ENCODE data around the gene MARK3. TPM values are rescaled to one million over a fixed set of nuclear protein-coding genes. Genes with fewer than 3 reads are reported as not detected.
A peak's percentile ranks its signal among the peaks of the same experiment; 100 is the strongest.

Gene MARK3
- total RNA-seq, 1 donor from 2014 or later: 124 TPM

DNA sequence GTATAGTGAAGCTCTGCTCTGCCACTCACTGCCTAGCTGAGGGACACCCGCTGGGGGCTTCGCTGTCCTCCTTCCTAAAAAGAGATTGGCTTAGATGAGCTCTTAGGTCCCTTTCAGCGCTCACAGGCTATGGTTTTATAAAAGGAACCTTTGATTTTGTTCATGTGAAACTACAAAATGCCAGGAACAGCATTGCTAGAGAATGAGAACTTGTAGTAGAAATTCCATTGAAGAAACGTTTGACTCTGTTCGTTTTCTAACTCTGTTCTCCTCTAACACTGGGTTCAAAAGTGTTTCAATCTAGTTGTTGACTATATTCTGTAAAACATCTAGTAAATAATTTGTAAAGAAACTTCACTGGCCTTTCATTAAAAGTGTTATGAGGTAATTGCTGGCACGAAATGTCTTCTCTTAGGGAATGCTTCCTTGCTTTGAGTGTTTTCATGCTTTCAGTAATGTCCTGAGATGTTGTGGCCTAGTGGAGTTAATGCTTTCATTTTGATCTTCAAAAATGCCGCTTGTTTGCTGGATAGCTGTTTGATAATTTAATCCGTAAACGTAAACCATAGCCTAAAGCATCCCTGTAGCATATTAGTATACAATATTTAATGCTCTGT lies 1.6 kb downstream of the MARK3 start:
- H3K27me3 Mint-ChIP-seq (ENCODE audit: low read depth, unreplicated experiment): no peaks in the 10 kb centered on the region
- H3K9me3 Mint-ChIP-seq (ENCODE audit: unreplicated experiment): peaks cover 2% of the 10 kb centered on the region
- Histone ChIP-seq H4K20me1 (ENCODE audit: insufficient read depth, low read length) (peaks cover 56% of the 10 kb centered on the region), H2AFZ (ENCODE audit: low read depth, low read length) (no peak overlapping the region), H3K36me3 (ENCODE audit: insufficient read depth, low read length) (no peaks in the 10 kb centered on the region), H3K9me3 (ENCODE audit: insufficient read depth, low read depth, low read length) (no peaks in the 10 kb centered on the region), H3K27ac (ENCODE audit: low read depth, low read length) (peak overlapping the region; percentile 84), H3K4me1 (ENCODE audit: insufficient read depth, low read length) (peaks cover 16% of the 10 kb centered on the region), H3K9ac (ENCODE audit: low read length) (peak overlapping the region; percentile 91), H3K27me3 (ENCODE audit: insufficient read depth, low read length) (no peaks in the 10 kb centered on the region), H3K4me3 (ENCODE audit: insufficient read depth, low read depth, low read length) (peak overlapping the region; percentile 97), H3K79me2 (ENCODE audit: insufficient read depth, low read length) (peaks cover 63% of the 10 kb centered on the region), H3K4me2 (ENCODE audit: low read length) (peak overlapping the region; percentile 95)
- FAIRE-seq (no peak), DNase-seq (ENCODE audit: low read depth) (no peak)
- no peak for TF ChIP-seq EZH2 (IDR thresholded peaks at IDR 0.05; ENCODE audit: insufficient read depth, low read length)
- TF ChIP-seq, protein P1, sequence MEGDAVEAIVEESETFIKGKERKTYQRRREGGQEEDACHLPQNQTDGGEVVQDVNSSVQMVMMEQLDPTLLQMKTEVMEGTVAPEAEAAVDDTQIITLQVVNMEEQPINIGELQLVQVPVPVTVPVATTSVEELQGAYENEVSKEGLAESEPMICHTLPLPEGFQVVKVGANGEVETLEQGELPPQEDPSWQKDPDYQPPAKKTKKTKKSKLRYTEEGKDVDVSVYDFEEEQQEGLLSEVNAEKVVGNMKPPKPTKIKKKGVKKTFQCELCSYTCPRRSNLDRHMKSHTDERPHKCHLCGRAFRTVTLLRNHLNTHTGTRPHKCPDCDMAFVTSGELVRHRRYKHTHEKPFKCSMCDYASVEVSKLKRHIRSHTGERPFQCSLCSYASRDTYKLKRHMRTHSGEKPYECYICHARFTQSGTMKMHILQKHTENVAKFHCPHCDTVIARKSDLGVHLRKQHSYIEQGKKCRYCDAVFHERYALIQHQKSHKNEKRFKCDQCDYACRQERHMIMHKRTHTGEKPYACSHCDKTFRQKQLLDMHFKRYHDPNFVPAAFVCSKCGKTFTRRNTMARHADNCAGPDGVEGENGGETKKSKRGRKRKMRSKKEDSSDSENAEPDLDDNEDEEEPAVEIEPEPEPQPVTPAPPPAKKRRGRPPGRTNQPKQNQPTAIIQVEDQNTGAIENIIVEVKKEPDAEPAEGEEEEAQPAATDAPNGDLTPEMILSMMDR (IDR thresholded peaks at IDR 0.05; ENCODE audit: insufficient read depth, low read depth, low read length): no peak
- peaks cover 11% of the 10 kb centered on the region for H3K36me3 Mint-ChIP-seq (ENCODE audit: low read depth, unreplicated experiment)
- peak overlapping the region; percentile 98 for H3K27ac Mint-ChIP-seq (ENCODE audit: unreplicated experiment)
- peak overlapping the region; percentile 97 for H3K4me3 Mint-ChIP-seq (ENCODE audit: unreplicated experiment)
- H3K4me1 Mint-ChIP-seq (ENCODE audit: low read depth, unreplicated experiment): peaks cover 29% of the 10 kb centered on the region

DNA sequence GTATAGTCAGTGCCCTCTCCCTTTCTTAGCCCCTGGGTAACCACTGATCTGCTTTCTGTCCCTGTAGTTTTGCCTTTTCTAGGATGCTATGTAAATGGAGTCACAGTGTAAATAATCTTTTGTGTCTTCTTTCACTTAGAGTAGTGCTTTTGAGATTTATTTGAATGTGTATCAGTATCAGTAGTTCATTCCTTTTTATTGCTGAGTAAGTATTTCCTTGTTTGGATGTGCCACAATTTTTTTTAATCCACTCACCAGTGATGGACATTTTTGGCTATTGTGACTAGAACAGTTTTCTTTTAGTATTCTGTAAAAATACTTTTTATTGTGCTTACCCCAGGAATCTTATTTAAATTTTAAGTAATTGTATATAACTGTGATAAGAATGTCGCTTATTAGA lies 3.4 kb downstream of the MARK3 start:
- Mint-ChIP-seq H3K27me3 (ENCODE audit: low read depth, unreplicated experiment) (no peaks in the 10 kb centered on the region), H3K4me3 (ENCODE audit: unreplicated experiment) (peak overlapping the region; percentile 97), H3K4me1 (ENCODE audit: low read depth, unreplicated experiment) (peaks cover 31% of the 10 kb centered on the region), H3K9me3 (ENCODE audit: unreplicated experiment) (peaks cover 2% of the 10 kb centered on the region), H3K36me3 (ENCODE audit: low read depth, unreplicated experiment) (peaks cover 11% of the 10 kb centered on the region), H3K27ac (ENCODE audit: unreplicated experiment) (no peak overlapping the region)
- no peaks in the 10 kb centered on the region for H3K36me3 ChIP-seq (ENCODE audit: insufficient read depth, low read length)
- no peak overlapping the region for H2AFZ ChIP-seq (ENCODE audit: low read depth, low read length)
- no peak overlapping the region for H3K9ac ChIP-seq (ENCODE audit: low read length)
- FAIRE-seq: no peak
- no peak overlapping the region for H3K27ac ChIP-seq (ENCODE audit: low read depth, low read length)
- H3K4me2 ChIP-seq (ENCODE audit: low read length): peak overlapping the region; percentile 95
- H4K20me1 ChIP-seq (ENCODE audit: insufficient read depth, low read length): peaks cover 74% of the 10 kb centered on the region
- H3K4me3 ChIP-seq (ENCODE audit: insufficient read depth, low read depth, low read length): no peak overlapping the region
- TF ChIP-seq EZH2 (IDR thresholded peaks at IDR 0.05; ENCODE audit: insufficient read depth, low read length): no peak
- TF ChIP-seq, protein P1 (IDR thresholded peaks at IDR 0.05; ENCODE audit: insufficient read depth, low read depth, low read length): no peak
- no peak for DNase-seq (ENCODE audit: low read depth)
- H3K9me3 ChIP-seq (ENCODE audit: insufficient read depth, low read depth, low read length): no peaks in the 10 kb centered on the region
- peaks cover 14% of the 10 kb centered on the region for H3K4me1 ChIP-seq (ENCODE audit: insufficient read depth, low read length)
- no peaks in the 10 kb centered on the region for H3K27me3 ChIP-seq (ENCODE audit: insufficient read depth, low read length)
- peaks cover 81% of the 10 kb centered on the region for H3K79me2 ChIP-seq (ENCODE audit: insufficient read depth, low read length)

DNA sequence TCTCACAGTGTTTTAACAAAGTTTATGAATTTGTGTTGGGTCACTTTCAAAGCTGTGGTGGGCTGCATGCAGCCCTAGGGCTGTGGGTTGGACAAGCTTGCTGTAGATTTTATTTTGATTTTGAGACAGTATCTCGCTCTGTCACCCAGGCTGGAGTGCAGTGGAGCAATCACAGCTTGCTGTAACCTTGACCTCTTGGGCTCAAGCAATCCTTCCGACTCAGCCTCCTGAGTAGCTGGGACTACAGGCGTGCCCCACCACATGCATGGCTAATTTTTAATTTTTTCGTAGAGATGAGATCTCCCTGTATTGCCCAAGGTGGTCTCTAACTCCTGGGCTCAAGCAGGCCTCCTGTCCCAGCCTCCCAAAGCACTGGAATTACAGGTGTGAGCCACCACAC lies 5.4 kb downstream of the MARK3 start:
- H3K4me2 ChIP-seq (ENCODE audit: low read length): no peak overlapping the region
- FAIRE-seq: no peak
- TF ChIP-seq EZH2 (IDR thresholded peaks at IDR 0.05; ENCODE audit: insufficient read depth, low read length): no peak
- TF ChIP-seq, protein P1 (IDR thresholded peaks at IDR 0.05; ENCODE audit: insufficient read depth, low read depth, low read length): no peak
- H3K79me2 ChIP-seq (ENCODE audit: insufficient read depth, low read length): peaks cover 97% of the 10 kb centered on the region
- no peak overlapping the region for H2AFZ ChIP-seq (ENCODE audit: low read depth, low read length)
- H4K20me1 ChIP-seq (ENCODE audit: insufficient read depth, low read length): peaks cover 93% of the 10 kb centered on the region
- peaks cover 18% of the 10 kb centered on the region for H3K4me1 ChIP-seq (ENCODE audit: insufficient read depth, low read length)
- Mint-ChIP-seq H3K4me1 (ENCODE audit: low read depth, unreplicated experiment) (peaks cover 41% of the 10 kb centered on the region), H3K36me3 (ENCODE audit: low read depth, unreplicated experiment) (peaks cover 11% of the 10 kb centered on the region), H3K4me3 (ENCODE audit: unreplicated experiment) (no peak overlapping the region), H3K27me3 (ENCODE audit: low read depth, unreplicated experiment) (no peaks in the 10 kb centered on the region), H3K9me3 (ENCODE audit: unreplicated experiment) (peaks cover 2% of the 10 kb centered on the region), H3K27ac (ENCODE audit: unreplicated experiment) (no peak overlapping the region)
- H3K36me3 ChIP-seq (ENCODE audit: insufficient read depth, low read length): no peaks in the 10 kb centered on the region
- H3K27ac ChIP-seq (ENCODE audit: low read depth, low read length): no peak overlapping the region
- H3K9ac ChIP-seq (ENCODE audit: low read length): no peak overlapping the region
- H3K4me3 ChIP-seq (ENCODE audit: insufficient read depth, low read depth, low read length): no peak overlapping the region
- DNase-seq (ENCODE audit: low read depth): no peak
- no peaks in the 10 kb centered on the region for H3K9me3 ChIP-seq (ENCODE audit: insufficient read depth, low read depth, low read length)
- H3K27me3 ChIP-seq (ENCODE audit: insufficient read depth, low read length): no peaks in the 10 kb centered on the region
